ENCODE results near the gene LYZL6. TPM values are rescaled to one million over a fixed set of nuclear protein-coding genes. Genes with fewer than 3 reads are reported as not detected.

The LYZL6 gene
- total and polyA plus RNA-seq, 2 of the 8 experiments (the other 6 are each of a cell fraction or from before 2014, with no cell fraction given) = not detected

GRCh38 chr17:35934760-35935159 is 8.8 kb downstream of the LYZL6 start:
- no peak for DNase-seq (ENCODE audit: low read depth in 1 of 2, low spot score in 2 of 2)
- Histone ChIP-seq H3K9ac (replicated peaks in 1 of 4; ENCODE audit: extremely low read depth in 1 of 4, low read depth in 3 of 4, low read length in 3 of 4) (no peak overlapping the region), H4K91ac (replicated peaks; ENCODE audit: insufficient read length, low read length) (no peak overlapping the region), H2BK15ac (ENCODE audit: low read length) (no peak overlapping the region), H3K79me1 (ENCODE audit: low read depth, low read length) (no peaks in the 10 kb centered on the region), H3K9me3 (ENCODE audit: insufficient read depth in 2 of 2, low read depth in 1 of 2, low read length in 1 of 2) (no peaks in the 10 kb centered on the region), H3K27me3 (replicated peaks in 1 of 4; ENCODE audit: control insufficient read depth in 3 of 4, extremely low read depth in 1 of 4, insufficient read depth in 3 of 4, low read length in 3 of 4) (no peaks in the 10 kb centered on the region; a peak in 2 of 7 replicates), H3K79me2 (ENCODE audit: control insufficient read depth in 1 of 2, insufficient read depth in 2 of 2, low read length in 2 of 2) (no peaks in the 10 kb centered on the region), H2AFZ (ENCODE audit: low read length) (no peak overlapping the region), H3K27ac (ENCODE audit: low read depth, low read length) (no peak overlapping the region), H3K23me2 (ENCODE audit: low read depth, low read length) (no peaks in the 10 kb centered on the region; the same call in none of the 2 replicates), H3K56ac (replicated peaks; ENCODE audit: insufficient read length, low read depth, low read length) (no peak overlapping the region), H3K4me3 (ENCODE audit: extremely low read depth in 1 of 4, insufficient read depth in 2 of 4, low read depth in 3 of 4, low read length in 4 of 4) (no peak overlapping the region), H3K4me1 (replicated peaks in 1 of 4; ENCODE audit: control insufficient read depth in 3 of 4, insufficient read depth in 4 of 4, low read length in 3 of 4) (peaks cover 0 to 6% (median 3%) of the 10 kb centered on the region in 4 experiments; a peak in 5 of 7 replicates), H2BK5ac (ENCODE audit: low read depth, low read length) (no peak overlapping the region), H2BK12ac (ENCODE audit: low read depth, low read length) (no peak overlapping the region), H4K5ac (ENCODE audit: insufficient read length, low read depth, low read length) (no peak overlapping the region), H3K18ac (ENCODE audit: extremely low read depth, low read length) (no peak overlapping the region), H4K8ac (ENCODE audit: extremely low read depth, insufficient read depth, low read length) (no peak overlapping the region), H3K36me3 (ENCODE audit: control insufficient read depth in 2 of 4, insufficient read depth in 4 of 4, low read length in 3 of 4) (no peaks in the 10 kb centered on the region), H3K14ac (ENCODE audit: insufficient read length) (no peak overlapping the region), H3K4ac (replicated peaks; ENCODE audit: insufficient read length, low read depth, low read length) (no peak overlapping the region), H3K4me2 (ENCODE audit: insufficient read depth in 1 of 2, low read depth in 2 of 2, low read length in 2 of 2) (no peak overlapping the region), H2BK120ac (replicated peaks; ENCODE audit: low read depth, low read length) (no peak overlapping the region), H2BK20ac (ENCODE audit: low read length) (no peak overlapping the region), H4K20me1 (replicated peaks in 1 of 2; ENCODE audit: control insufficient read depth in 1 of 2, insufficient read depth in 2 of 2, low read length in 2 of 2) (no peaks in the 10 kb centered on the region), H2AK5ac (ENCODE audit: low read depth, low read length) (no peak overlapping the region), H3K23ac (ENCODE audit: insufficient read length) (no peak overlapping the region)
- 88% methylated on average over 10 of the region's 10 CpGs; no CpG with 5 or more reads in 1 of the 2 experiments for WGBS, 2 experiments (ENCODE audit: extremely low coverage in 1 of 2, insufficient coverage in 1 of 2, insufficient read length in 1 of 2, insufficient replicate concordance in 2 of 2, low coverage in 1 of 2, low lambda C conversion rate in 2 of 2, missing lambda C conversion rate in 1 of 2)
- no peak for FAIRE-seq
- CTCF ChIA-PET (ENCODE audit: partially characterized antibody) = no interaction called here
- TF ChIP-seq, protein P1, sequence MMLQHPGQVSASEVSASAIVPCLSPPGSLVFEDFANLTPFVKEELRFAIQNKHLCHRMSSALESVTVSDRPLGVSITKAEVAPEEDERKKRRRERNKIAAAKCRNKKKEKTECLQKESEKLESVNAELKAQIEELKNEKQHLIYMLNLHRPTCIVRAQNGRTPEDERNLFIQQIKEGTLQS (IDR thresholded peaks at IDR 0.05; ENCODE audit: insufficient read depth, low read depth, low read length) = no peak
- TF ChIP-seq RNF2 (IDR thresholded peaks at IDR 0.05; ENCODE audit: borderline replicate concordance, low read depth, low read length, missing control alignments, poor library complexity, severe bottlenecking) (no peak), POLR2AphosphoS5 (IDR thresholded peaks at IDR 0.05; ENCODE audit: low read depth, low read length) (no peak), GTF2F1 (IDR thresholded peaks at IDR 0.05; ENCODE audit: borderline replicate concordance, low read depth, low read length) (no peak), HDAC6 (IDR thresholded peaks at IDR 0.05; ENCODE audit: low read depth, low read length) (no peak), CHD2 (IDR thresholded peaks at IDR 0.05; ENCODE audit: low read length) (no peak)
- POLR2A ChIA-PET (ENCODE audit: partially characterized antibody) = no interaction called here
